Adrenal gland (tissue), 12 donors: ENCODE measurements around the gene ABLIM2. TPM values are rescaled to one million over a fixed set of nuclear protein-coding genes. Genes with fewer than 3 reads are reported as not detected.

ENCODE experiments used
- DNase-seq, 7 donors: peaks; one replicate each; pipeline ENCODE4 v3.0.0-alpha.2; 2019 to 2020
- H3K27ac ChIP-seq, 5 donors: fragments of 200-600 bp; sonication (generic) in 4 of 5; 1 replicate in 3 of 5; 2 replicates in 2 of 5; pipeline versions ENCODE4 v1.5.1 to v1.8.0; 2016 to 2020; ENCODE audit warnings: mild to moderate bottlenecking in 1 of 5
- H3K27me3 ChIP-seq: fragments of 200-600 bp; 2 replicates; pipeline ENCODE4 v1.8.0; 2021
- H3K36me3 ChIP-seq, 2 donors: fragments of 200-600 bp; replicated peaks in 1 of 2; 1 replicate in 1 of 2; 2 replicates in 1 of 2; pipeline versions ENCODE4 v1.5.1 to v1.8.0; 2018 to 2022
- H3K4me1 ChIP-seq, 2 donors: fragments of 200-600 bp; replicated peaks in 1 of 2; 1 replicate in 1 of 2; 2 replicates in 1 of 2; pipeline versions ENCODE4 v1.5.1 to v1.8.0; 2018 to 2021
- H3K4me3 ChIP-seq, 4 donors: fragments of 200-600 bp; sonication (generic) in 3 of 4; one replicate each; pipeline ENCODE4 v1.5.1; 2016 to 2018
- H3K9me3 ChIP-seq, 3 donors: fragments of 200-600 bp; sonication (generic) in 1 of 3; replicated peaks in 1 of 3; 1 replicate in 2 of 3; 2 replicates in 1 of 3; pipeline versions ENCODE4 v1.5.1 to v1.8.0; 2016 to 2021
- POLR2A ChIP-seq, 2 donors: fragments of 450-650 bp; IDR thresholded peaks; one replicate each; pipeline ENCODE4 v1.6.1; 2017; ENCODE audit warnings: antibody characterized with exemption in 2 of 2, mild to moderate bottlenecking in 2 of 2, moderate library complexity in 1 of 2
- WGBS, 4 donors: extraction: QIAGEN DNeasy Blood & Tissue Kit in 2 of 4; methylation state at CpG; one replicate each; pipeline versions ENCODE4 v1.1.5 to v1.1.7; 2013 to 2017; 5-methylcytosine and 5-hydroxymethylcytosine counted together
- intact Hi-C, 2 donors: fragments of 100-400 bp; cut with DNase I; formaldehyde crosslinking; loops; one replicate each; pipeline versions ENCODE4 v1.14.1 to v1.15.0; 2022 to 2023
- polyA plus RNA-seq, 3 donors: library from polyadenylated mRNA; stranded (reverse); fragments of 200-250 nt in 2 of 3; fragments of 350-450 nt in 1 of 3; fragmentation: Illumina TruSeq in 1 of 3; extraction: RNeasy Lipid Tissue Mini Kit (QIAGEN cat#74804) in 1 of 3; gene quantifications; one replicate each; pipeline ENCODE4 v1.2.3, GENCODE V29; 2013 to 2014
- total RNA-seq, 9 donors: library from RNA; depleted of rRNA in 4 of 9; stranded (reverse); fragments of >200 nt in 4 of 9; fragments of 120-200 nt in 1 of 9; fragmentation: NEBNext Ultra II Directional in 1 of 9; extraction: Animal tissue kit (Norgen Biotek cat#: 25700) in 1 of 9; gene quantifications; one replicate each; pipeline versions ENCODE4 v1.1.0 to v1.2.4, GENCODE V29; 2013 to 2023
- TF ChIP-seq, protein P1 (sequence below), 6 experiments: fragments of 450-650 bp in 4 of 6; fragments of 200-600 bp in 2 of 6; sonication (generic) in 1 of 6; IDR thresholded peaks; 1 replicate in 5 of 6; 2 replicates in 1 of 6; pipeline versions ENCODE4 v1.5.1 to v1.8.0; 2016 to 2021; ENCODE audit warnings: antibody characterized with exemption in 6 of 6, mild to moderate bottlenecking in 2 of 6, moderate library complexity in 1 of 6
- donor health status: healthy with polysubstance abuse.
- donor health status: Bipolar disorder and iron deficiency.
- donor health status: DM: yes; HTN: yes; CAD: no.
- donor health status: DM: no; HTN: no; CAD: no.
- donor health status: DM: no; HTN: no; CAD: no.
- donor health status: DM: yes; HTN: yes; CAD: no.

The ABLIM2 gene
- total and polyA plus RNA-seq, 12 donors, result 5.8 to 31.2 (median 14.6) TPM

DNA sequence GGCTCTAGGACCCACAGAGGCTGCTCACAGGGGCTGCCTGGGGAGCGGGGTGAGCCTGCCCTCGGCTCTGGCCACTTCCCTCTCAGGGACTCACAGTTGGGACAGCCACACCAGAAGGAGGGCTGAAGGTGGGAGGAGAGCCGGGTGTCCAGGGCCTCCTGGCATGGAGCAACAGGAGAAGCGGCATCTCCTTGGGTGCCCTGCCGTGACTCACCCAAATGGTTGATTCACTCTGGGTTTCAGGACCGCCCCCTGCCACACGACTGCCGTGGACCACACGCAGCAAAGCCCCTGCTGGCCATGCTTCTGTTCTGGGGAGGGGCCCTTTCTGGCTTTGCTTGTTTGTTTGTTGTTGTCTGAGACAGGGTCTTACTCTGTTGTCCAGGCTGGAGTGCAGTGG, 132.9 kb downstream of the ABLIM2 start:
- no peaks in the 10 kb centered on the region for H3K4me1 ChIP-seq
- H3K9me3 ChIP-seq, result no peaks in the 10 kb centered on the region
- H3K27ac ChIP-seq, result no peak overlapping the region
- no peak for TF ChIP-seq POLR2A (IDR thresholded peaks at IDR 0.05)
- TF ChIP-seq, protein P1, sequence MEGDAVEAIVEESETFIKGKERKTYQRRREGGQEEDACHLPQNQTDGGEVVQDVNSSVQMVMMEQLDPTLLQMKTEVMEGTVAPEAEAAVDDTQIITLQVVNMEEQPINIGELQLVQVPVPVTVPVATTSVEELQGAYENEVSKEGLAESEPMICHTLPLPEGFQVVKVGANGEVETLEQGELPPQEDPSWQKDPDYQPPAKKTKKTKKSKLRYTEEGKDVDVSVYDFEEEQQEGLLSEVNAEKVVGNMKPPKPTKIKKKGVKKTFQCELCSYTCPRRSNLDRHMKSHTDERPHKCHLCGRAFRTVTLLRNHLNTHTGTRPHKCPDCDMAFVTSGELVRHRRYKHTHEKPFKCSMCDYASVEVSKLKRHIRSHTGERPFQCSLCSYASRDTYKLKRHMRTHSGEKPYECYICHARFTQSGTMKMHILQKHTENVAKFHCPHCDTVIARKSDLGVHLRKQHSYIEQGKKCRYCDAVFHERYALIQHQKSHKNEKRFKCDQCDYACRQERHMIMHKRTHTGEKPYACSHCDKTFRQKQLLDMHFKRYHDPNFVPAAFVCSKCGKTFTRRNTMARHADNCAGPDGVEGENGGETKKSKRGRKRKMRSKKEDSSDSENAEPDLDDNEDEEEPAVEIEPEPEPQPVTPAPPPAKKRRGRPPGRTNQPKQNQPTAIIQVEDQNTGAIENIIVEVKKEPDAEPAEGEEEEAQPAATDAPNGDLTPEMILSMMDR (IDR thresholded peaks at IDR 0.05), result no peak
- intact Hi-C loops, result no loop called here
- no peak overlapping the region for H3K4me3 ChIP-seq
- H3K36me3 ChIP-seq, result no peaks in the 10 kb centered on the region
- no peak for DNase-seq
- no peaks in the 10 kb centered on the region for H3K27me3 ChIP-seq
- WGBS, 4 donors, result 68 to 91% (median 85%) methylated on average over 7 to 9 of the region's 9 CpGs

DNA sequence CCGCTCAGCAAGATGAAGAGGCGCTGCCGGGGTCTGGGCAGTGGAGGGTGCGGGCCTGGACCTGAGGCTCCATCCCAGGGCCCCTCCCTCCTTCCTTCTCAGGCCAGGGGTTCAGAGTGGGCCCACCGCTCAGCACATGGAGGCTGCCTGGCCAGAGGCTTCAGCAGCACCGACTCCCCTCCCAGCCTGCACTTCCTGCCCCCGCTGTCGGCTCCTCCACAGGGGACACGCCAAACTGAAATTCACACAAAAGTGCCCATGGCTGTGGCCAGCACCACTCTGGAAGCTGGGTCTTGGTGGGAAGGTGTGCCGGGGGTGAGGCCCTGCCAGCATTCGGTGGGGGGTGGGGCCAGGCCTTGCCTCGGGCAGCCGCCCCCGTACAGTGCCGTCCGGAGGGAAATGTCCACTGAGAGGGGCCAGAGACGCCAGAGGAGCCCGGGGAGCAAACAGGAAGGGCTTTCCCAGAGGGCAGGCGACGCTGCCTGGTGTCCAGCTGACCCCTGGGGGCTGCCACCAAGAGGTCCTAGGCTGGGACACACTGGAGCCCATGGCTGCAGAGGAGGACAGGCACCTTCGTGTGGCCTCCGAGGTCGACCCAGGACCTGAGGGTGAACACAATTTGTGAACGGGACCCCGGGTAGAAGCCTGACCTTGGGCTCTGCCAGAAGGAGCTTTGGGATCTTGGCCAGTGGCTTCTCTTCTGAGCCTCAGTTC, 134.4 kb downstream of the ABLIM2 start:
- no peaks in the 10 kb centered on the region for H3K9me3 ChIP-seq
- no peak for TF ChIP-seq POLR2A (IDR thresholded peaks at IDR 0.05)
- TF ChIP-seq, protein P1 (IDR thresholded peaks at IDR 0.05), result no peak
- intact Hi-C loops, result no loop called here
- H3K36me3 ChIP-seq, result no peaks in the 10 kb centered on the region
- WGBS, 4 donors, result 66 to 100% (median 76%) methylated on average over 1 to 25 of the region's 25 CpGs
- no peaks in the 10 kb centered on the region for H3K4me1 ChIP-seq
- H3K27me3 ChIP-seq, result no peaks in the 10 kb centered on the region
- no peak for DNase-seq
- no peak overlapping the region for H3K4me3 ChIP-seq
- no peak overlapping the region for H3K27ac ChIP-seq

DNA sequence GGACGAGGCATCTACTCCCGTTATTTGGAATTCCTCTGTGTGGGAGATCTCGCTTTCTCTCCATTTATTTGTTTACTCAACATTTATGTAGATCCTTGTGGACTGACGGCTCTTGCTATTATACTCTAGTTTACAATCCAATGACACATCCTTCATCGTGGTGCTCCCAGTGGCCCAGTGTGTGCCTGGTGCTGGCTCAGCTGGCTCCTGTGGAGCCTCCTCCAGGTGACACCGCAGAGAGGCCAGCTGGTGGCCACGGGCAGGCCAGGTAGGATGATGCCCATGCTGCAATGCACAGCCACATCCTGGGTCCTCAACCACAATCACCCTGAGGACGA, 134.9 kb downstream of the ABLIM2 start:
- DNase-seq, result no peak
- TF ChIP-seq POLR2A (IDR thresholded peaks at IDR 0.05), result no peak
- TF ChIP-seq, protein P1 (IDR thresholded peaks at IDR 0.05), result no peak
- WGBS, 4 donors, result 84 to 92% (median 88%) methylated on average over 5 to 8 of the region's 8 CpGs
- Histone ChIP-seq H3K27ac (no peak overlapping the region), H3K27me3 (no peaks in the 10 kb centered on the region), H3K4me1 (no peaks in the 10 kb centered on the region), H3K36me3 (no peaks in the 10 kb centered on the region), H3K4me3 (no peak overlapping the region), H3K9me3 (no peaks in the 10 kb centered on the region)
- intact Hi-C loops, result no loop called here

DNA sequence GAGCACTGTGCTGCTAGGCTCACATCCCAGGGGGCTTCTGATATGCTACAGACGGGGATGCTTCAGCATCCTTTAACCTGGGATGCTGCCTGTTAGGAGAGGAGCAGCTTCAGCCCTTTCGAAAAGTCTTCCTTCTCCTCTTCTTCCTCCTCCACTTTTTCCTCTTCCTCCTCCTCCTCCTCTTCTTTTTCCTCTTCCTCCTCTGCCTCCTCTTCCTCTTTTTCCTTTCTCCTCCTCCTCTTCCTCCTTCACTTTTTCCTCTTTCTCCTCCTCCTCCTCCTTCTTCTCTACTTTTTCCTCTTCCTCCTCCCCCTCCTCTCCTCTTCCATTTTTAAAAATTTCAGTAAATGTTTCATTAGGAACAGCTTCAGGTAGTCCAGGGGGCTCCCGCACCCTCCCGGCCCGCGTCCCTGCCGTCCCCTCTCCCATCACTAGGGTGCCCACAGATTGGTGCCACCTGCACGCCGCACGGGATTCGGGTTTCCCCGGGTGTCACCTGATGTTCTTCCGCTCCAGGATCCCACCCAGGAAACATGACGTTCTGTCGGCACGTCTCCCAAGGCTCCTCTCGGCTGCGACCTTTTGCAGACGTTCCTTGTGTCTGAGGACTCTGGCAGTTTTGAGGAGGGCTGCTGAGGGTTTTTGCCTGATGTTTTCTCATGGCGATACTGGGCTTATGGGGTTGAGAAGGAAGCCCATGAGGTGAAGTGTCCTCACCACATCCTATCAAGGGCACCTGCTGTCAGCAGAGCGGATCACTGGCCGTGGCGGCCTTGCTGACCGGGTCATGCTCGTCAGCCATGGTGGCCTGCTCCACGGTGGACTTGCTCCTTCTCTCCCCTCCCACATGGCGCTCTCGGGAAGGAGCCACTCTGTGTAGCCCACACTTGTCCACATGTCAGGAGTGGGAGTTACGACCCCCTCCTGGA, 135.6 kb downstream of the ABLIM2 start:
- TF ChIP-seq POLR2A (IDR thresholded peaks at IDR 0.05), result no peak
- TF ChIP-seq, protein P1 (IDR thresholded peaks at IDR 0.05), result no peak
- DNase-seq, result no peak
- no peak overlapping the region for H3K4me3 ChIP-seq
- H3K36me3 ChIP-seq, result no peaks in the 10 kb centered on the region
- intact Hi-C loops, result no loop called here
- H3K9me3 ChIP-seq, result no peaks in the 10 kb centered on the region
- WGBS, 4 donors, result 85 to 90% (median 89%) methylated on average over 29 of the region's 29 CpGs
- no peak overlapping the region for H3K27ac ChIP-seq
- no peaks in the 10 kb centered on the region for H3K27me3 ChIP-seq
- H3K4me1 ChIP-seq, result no peaks in the 10 kb centered on the region
